H1 (cell line): ENCODE results near the gene ATP9B. TPM values are rescaled to one million over a fixed set of nuclear protein-coding genes. Genes with fewer than 3 reads are reported as not detected.

ENCODE experiments used
- CTCF ChIA-PET: fragments of 300-600 bp; sonication (Branson Sonifier 250); formaldehyde crosslinking; loops from one replicate; lab custom pipeline; 2021; ENCODE audit not compliant: partially characterized antibody; lab: Charles Lee
- POLR2A ChIA-PET: fragments of 300-600 bp; sonication (Branson Sonifier 250); formaldehyde crosslinking; loops from one replicate; lab custom pipeline; 2021; ENCODE audit warnings: inconsistent platforms; ENCODE audit not compliant: partially characterized antibody; lab: Charles Lee
- DNase-seq, 2 experiments: peaks; one replicate each; pipeline versions ENCODE4 v3.0.0 to v3.0.0-alpha.2; 2010 to 2022; ENCODE audit warnings: low spot score in 2 of 2, low read depth in 1 of 2, mixed read lengths in 1 of 2
- FAIRE-seq: peaks from 2 replicates; lab custom pipeline; 2011; peaks lifted over from hg19 to GRCh38; lab: Jason Lieb, UNC
- H2AFZ ChIP-seq: 2 replicates; pipeline ENCODE4 v1.8.1; 2012; ENCODE audit warnings: low read length, inconsistent platforms
- H2AK5ac ChIP-seq: 2 replicates; pipeline ENCODE4 v1.6.1; 2013; ENCODE audit warnings: low read depth, low read length
- H2BK120ac ChIP-seq: replicated peaks from 2 replicates; pipeline ENCODE3; 2013; ENCODE audit warnings: low read depth, low read length, inconsistent platforms
- H2BK12ac ChIP-seq: 2 replicates; pipeline ENCODE4 v1.6.1; 2013; ENCODE audit warnings: low read depth, low read length
- H2BK15ac ChIP-seq: 2 replicates; pipeline ENCODE4 v1.6.1; 2013; ENCODE audit warnings: low read length
- H2BK20ac ChIP-seq: 2 replicates; pipeline ENCODE4 v1.6.1; 2013; ENCODE audit warnings: low read length
- H2BK5ac ChIP-seq: 2 replicates; pipeline ENCODE4 v1.6.1; 2013; ENCODE audit warnings: low read depth, low read length
- H3K14ac ChIP-seq: 2 replicates; pipeline ENCODE4 v1.6.1; 2013; ENCODE audit warnings: inconsistent platforms; ENCODE audit not compliant: insufficient read length
- H3K18ac ChIP-seq: 2 replicates; pipeline ENCODE4 v1.6.1; 2013; ENCODE audit warnings: low read length; ENCODE audit errors: extremely low read depth
- H3K23ac ChIP-seq: 2 replicates; pipeline ENCODE4 v1.6.1; 2013; ENCODE audit warnings: inconsistent platforms; ENCODE audit not compliant: insufficient read length
- H3K23me2 ChIP-seq: 2 replicates; pipeline ENCODE4 v1.6.1; 2013; ENCODE audit warnings: low read depth, low read length
- H3K27ac ChIP-seq: 2 replicates; pipeline ENCODE4 v1.6.1; 2011; ENCODE audit warnings: low read depth, low read length, inconsistent platforms
- H3K27me3 ChIP-seq, 4 experiments: replicated peaks in 1 of 4; 1 replicate in 1 of 4; 2 replicates in 3 of 4; pipeline versions ENCODE4 v1.6.1 to v1.8.1; 2011 to 2013; ENCODE audit warnings: low read length in 3 of 4, mild to moderate bottlenecking in 3 of 4, inconsistent platforms in 2 of 4, mixed read lengths in 2 of 4, moderate library complexity in 1 of 4; ENCODE audit not compliant: control insufficient read depth in 3 of 4, insufficient read depth in 3 of 4; ENCODE audit errors: extremely low read depth in 1 of 4
- H3K36me3 ChIP-seq, 4 experiments: 2 replicates each; pipeline versions ENCODE4 v1.6.1 to v1.8.1; 2011 to 2013; ENCODE audit warnings: mild to moderate bottlenecking in 4 of 4, low read length in 3 of 4, moderate library complexity in 2 of 4, control low read depth in 1 of 4, inconsistent platforms in 1 of 4; ENCODE audit not compliant: insufficient read depth in 4 of 4, control insufficient read depth in 2 of 4
- H3K4ac ChIP-seq: replicated peaks from 2 replicates; pipeline ENCODE3; 2013; ENCODE audit warnings: low read length, low read depth, mixed read lengths, inconsistent platforms; ENCODE audit not compliant: insufficient read length
- H3K4me1 ChIP-seq, 4 experiments: replicated peaks in 1 of 4; 1 replicate in 1 of 4; 2 replicates in 3 of 4; pipeline versions ENCODE4 v1.6.1 to v1.8.1; 2011 to 2013; ENCODE audit warnings: low read length in 3 of 4, inconsistent platforms in 2 of 4, mixed read lengths in 1 of 4; ENCODE audit not compliant: insufficient read depth in 4 of 4, control insufficient read depth in 3 of 4
- H3K4me2 ChIP-seq, 2 experiments: 2 replicates each; pipeline versions ENCODE4 v1.6.1 to v1.8.1; 2011 to 2013; ENCODE audit warnings: low read depth in 2 of 2, low read length in 2 of 2, control low read depth in 1 of 2, inconsistent platforms in 1 of 2, mild to moderate bottlenecking in 1 of 2; ENCODE audit not compliant: insufficient read depth in 1 of 2
- H3K4me3 ChIP-seq, 4 experiments: fragments of 200-600, 300-600 bp in 1 of 4; sonication (generic), shearing (Covaris generic), sonication (Bioruptor Twin) in 1 of 4; 2 replicates each; pipeline versions ENCODE4 v1.5.1 to v1.8.1; 2011 to 2016; ENCODE audit warnings: low read length in 4 of 4, low read depth in 3 of 4, control low read depth in 2 of 4, inconsistent platforms in 2 of 4, mild to moderate bottlenecking in 2 of 4, mixed read lengths in 1 of 4, moderate library complexity in 1 of 4; ENCODE audit not compliant: insufficient read depth in 2 of 4; ENCODE audit errors: extremely low read depth in 1 of 4
- H3K56ac ChIP-seq: replicated peaks from 2 replicates; pipeline ENCODE3; 2013; ENCODE audit warnings: low read depth, mild to moderate bottlenecking, mixed read lengths, low read length, inconsistent platforms; ENCODE audit not compliant: insufficient read length
- H3K79me1 ChIP-seq: 2 replicates; pipeline ENCODE4 v1.6.1; 2013; ENCODE audit warnings: low read depth, low read length, control low read depth
- H3K79me2 ChIP-seq, 2 experiments: 2 replicates each; pipeline versions ENCODE4 v1.6.1 to v1.8.1; 2012 to 2013; ENCODE audit warnings: low read length in 2 of 2, mild to moderate bottlenecking in 2 of 2, inconsistent platforms in 1 of 2; ENCODE audit not compliant: insufficient read depth in 2 of 2, control insufficient read depth in 1 of 2
- H3K9ac ChIP-seq, 4 experiments: replicated peaks in 1 of 4; 1 replicate in 1 of 4; 2 replicates in 3 of 4; pipeline versions ENCODE4 v1.6.1 to v1.8.1; 2011 to 2013; ENCODE audit warnings: low read depth in 3 of 4, low read length in 3 of 4, control low read depth in 2 of 4, mild to moderate bottlenecking in 2 of 4, moderate library complexity in 2 of 4, inconsistent platforms in 1 of 4; ENCODE audit errors: extremely low read depth in 1 of 4
- H3K9me3 ChIP-seq, 2 experiments: 2 replicates each; pipeline versions ENCODE4 v1.6.1 to v1.8.1; 2012 to 2013; ENCODE audit warnings: mild to moderate bottlenecking in 2 of 2, moderate library complexity in 2 of 2, control low read depth in 1 of 2, inconsistent platforms in 1 of 2, low read depth in 1 of 2, low read length in 1 of 2, mixed read lengths in 1 of 2; ENCODE audit not compliant: insufficient read depth in 2 of 2
- H4K20me1 ChIP-seq, 2 experiments: replicated peaks in 1 of 2; 2 replicates each; pipeline versions ENCODE3 to v1.8.1; 2011 to 2013; ENCODE audit warnings: inconsistent platforms in 2 of 2, low read length in 2 of 2, mild to moderate bottlenecking in 1 of 2; ENCODE audit not compliant: insufficient read depth in 2 of 2, control insufficient read depth in 1 of 2
- H4K5ac ChIP-seq: 2 replicates; pipeline ENCODE4 v1.6.1; 2013; ENCODE audit warnings: low read length, low read depth, mixed read lengths, inconsistent platforms; ENCODE audit not compliant: insufficient read length
- H4K8ac ChIP-seq: 2 replicates; pipeline ENCODE4 v1.8.0; 2013; ENCODE audit warnings: mild to moderate bottlenecking, moderate library complexity, low read length, inconsistent platforms; ENCODE audit not compliant: insufficient read depth; ENCODE audit errors: extremely low read depth
- H4K91ac ChIP-seq: replicated peaks from 2 replicates; pipeline ENCODE3; 2013; ENCODE audit warnings: low read length, mixed read lengths, inconsistent platforms; ENCODE audit not compliant: insufficient read length
- BRCA1 ChIP-seq: IDR thresholded peaks from 2 replicates; pipeline ENCODE4 v1.6.1; 2012; ENCODE audit warnings: low read depth, low read length, improper control_type of control experiment
- CBX5 ChIP-seq: fragments of 300-800, 300-1000 bp; sonication (generic); IDR thresholded peaks from 2 replicates; pipeline ENCODE4 v1.7.1; 2016; ENCODE audit warnings: antibody characterized with exemption, low read length, low read depth
- CTCF ChIP-seq, 3 experiments: IDR thresholded peaks; 1 replicate in 2 of 3; 2 replicates in 1 of 3; pipeline versions ENCODE4 v1.5.1 to v1.6.1; 2011; ENCODE audit warnings: low read length in 3 of 3, mild to moderate bottlenecking in 3 of 3, inconsistent platforms in 2 of 3, low read depth in 1 of 3, moderate library complexity in 1 of 3; ENCODE audit not compliant: insufficient read depth in 1 of 3; ENCODE audit errors: control extremely low read depth in 1 of 3
- RBBP5 ChIP-seq: IDR thresholded peaks from 2 replicates; pipeline ENCODE4 v1.7.1; 2012; ENCODE audit warnings: low read depth, mild to moderate bottlenecking, inconsistent platforms, low read length, moderate library complexity, borderline replicate concordance
- TEAD4 ChIP-seq: IDR thresholded peaks from 2 replicates; pipeline ENCODE4 v1.6.1; 2012; ENCODE audit warnings: low read depth, low read length, inconsistent platforms, mixed read lengths
- ZNF274 ChIP-seq: IDR thresholded peaks from 2 replicates; pipeline ENCODE4 v1.7.0; 2012; ENCODE audit warnings: low read length, borderline replicate concordance; ENCODE audit errors: extremely low read depth
- WGBS, 2 experiments: shearing (Covaris generic) in 1 of 2; methylation state at CpG; one replicate each; pipeline versions ENCODE4 v1.1.6 to v1.1.7; 2013 to 2015; ENCODE audit warnings: low lambda C conversion rate in 2 of 2, mixed read lengths in 2 of 2, inconsistent platforms in 1 of 2, low coverage in 1 of 2, missing lambda C conversion rate in 1 of 2; ENCODE audit not compliant: insufficient replicate concordance in 2 of 2, insufficient coverage in 1 of 2, insufficient read length in 1 of 2; ENCODE audit errors: extremely low coverage in 1 of 2, missing lambda C conversion rate in 1 of 2; 5-methylcytosine and 5-hydroxymethylcytosine counted together
- polyA plus RNA-seq, 7 experiments: library from polyadenylated mRNA; depleted of rRNA in 3 of 7; stranded (reverse) in 5 of 7; unstranded in 2 of 7; fragments of >200 nt in 5 of 7; fragments of 200-250 nt in 2 of 7; gene quantifications; 1 replicate in 5 of 7; 2 replicates in 1 of 7; 4 replicates in 1 of 7; pipeline versions ENCODE4 v1.2.1 to v1.2.3, GENCODE V29; 2011 to 2013; ENCODE audit warnings: missing spikeins in 2 of 7, mixed read lengths in 2 of 7
- total RNA-seq: library from RNA; stranded (reverse); fragmentation: NEBNext Ultra II Directional; extraction: Animal tissue kit (Norgen Biotek cat#: 25700); gene quantifications from 2 replicates; pipeline ENCODE4 v1.2.1, GENCODE V29; 2021

Gene ATP9B
- total and polyA plus RNA-seq, 2 of the 8 experiments (the other 6 are each of a cell fraction or from before 2014, with no cell fraction given) = 15.1 to 21.7 TPM

- Histone ChIP-seq H3K23ac (no peak overlapping the region), H2BK120ac (no peak overlapping the region), H2BK20ac (no peak overlapping the region), H2BK5ac (no peak overlapping the region), H3K9ac (no peak overlapping the region), H3K27me3 (no peaks in the 10 kb centered on the region), H3K4ac (no peak overlapping the region), H3K36me3 (peaks cover 0 to 2% (median 0%) of the 10 kb centered on the region in 4 experiments; a peak in 2 of 8 replicates), H3K27ac (no peak overlapping the region), H4K91ac (no peak overlapping the region), H3K79me2 (peaks cover 3 to 45% of the 10 kb centered on the region in 2 experiments), H3K23me2 (no peaks in the 10 kb centered on the region), H4K5ac (no peak overlapping the region), H2AK5ac (no peak overlapping the region), H2BK12ac (no peak overlapping the region), H2AFZ (no peak overlapping the region), H3K56ac (no peak overlapping the region), H3K4me3 (no peak overlapping the region), H4K20me1 (peaks cover 0 to 9% of the 10 kb centered on the region in 2 experiments), H3K4me1 (no peaks in the 10 kb centered on the region; a peak in 1 of 7 replicates), H3K9me3 (no peaks in the 10 kb centered on the region), H4K8ac (no peak overlapping the region), H3K14ac (no peak overlapping the region), H3K4me2 (no peak overlapping the region), H3K18ac (no peak overlapping the region), H3K79me1 (peaks cover 7% of the 10 kb centered on the region; the same call in 1 of the 2 replicates), H2BK15ac (no peak overlapping the region)
- DNase-seq (no peak), FAIRE-seq (no peak)
- ChIA-PET CTCF (interaction anchor here (0.6 to 1.5 kb wide), 4 partner anchors 8 to 79 kb away, joined by 3 to 4 read pairs (median 3); no protein-coding TSS in a partner anchor), POLR2A (interaction anchor here (1.0 kb wide), 1 partner anchor 13 kb away, joined by 3 read pairs; no protein-coding TSS in a partner anchor)
- WGBS, 2 experiments = 80% methylated on average over 7 of the region's 7 CpGs; no CpG with 5 or more reads in 1 of the 2 experiments
- TF ChIP-seq ZNF274 (no peak), CTCF (IDR thresholded peaks at IDR 0.05; ENCODE audit: control extremely low read depth in 1 of 3, insufficient read depth in 1 of 3, low read depth in 1 of 3, low read length in 3 of 3) (no peak), TEAD4 (no peak), CBX5 (no peak), RBBP5 (no peak), BRCA1 (no peak)
Observed at GRCh38 chr18:79108549-79109215, 39.5 kb downstream of the ATP9B start.
